ENCODE measurements around the gene C9orf50. TPM values are rescaled to one million over a fixed set of nuclear protein-coding genes. Genes with fewer than 3 reads are reported as not detected.

Gene C9orf50
- total RNA-seq, 2 experiments from 2014 or later, result not detected

DNA sequence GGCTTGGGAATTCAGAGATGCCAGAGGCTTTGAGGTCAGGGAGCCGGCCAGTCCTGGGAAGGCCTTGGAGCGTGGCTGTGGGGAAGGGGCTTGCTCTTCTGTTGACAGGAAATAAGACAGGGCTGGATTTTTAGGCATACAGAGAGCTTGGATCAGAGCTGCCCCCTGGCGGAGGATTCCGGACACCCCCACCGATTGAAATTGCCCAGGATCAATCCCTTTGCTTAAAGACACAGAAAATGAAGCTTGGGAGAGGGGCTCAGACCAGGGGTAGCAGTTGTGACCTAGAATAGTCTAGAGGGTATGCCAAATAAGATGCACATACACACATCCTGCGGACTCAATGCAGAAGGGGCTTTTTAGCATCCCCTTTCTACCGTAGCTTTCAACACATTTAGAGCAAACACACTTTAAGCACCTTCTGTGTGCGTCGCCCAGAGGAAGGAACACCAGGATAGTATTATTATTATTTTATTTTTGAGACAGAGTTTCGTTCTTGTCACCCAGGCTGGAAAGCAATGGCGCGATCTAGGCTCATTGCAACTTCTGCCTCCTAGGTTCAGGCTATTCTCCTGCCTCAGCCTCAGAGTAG is 3.4 kb upstream of the C9orf50 start:
- Mint-ChIP-seq H3K36me3 (ENCODE audit: low read depth) (peaks cover 18% of the 10 kb centered on the region), H3K4me3 (peak overlapping the region; percentile 83), H3K9me3 (no peaks in the 10 kb centered on the region), H3K4me1 (ENCODE audit: low read depth) (peaks cover 53% of the 10 kb centered on the region), H3K27ac (peak overlapping the region; percentile 94), H3K27me3 (peaks cover 23% of the 10 kb centered on the region)
- Histone ChIP-seq H3K4me1 (ENCODE audit: insufficient read depth, low read length) (peaks cover 68% of the 10 kb centered on the region), H3K9me3 (ENCODE audit: control insufficient read depth in 1 of 2, insufficient read depth in 1 of 2, low read length in 2 of 2) (peaks cover 0 to 5% of the 10 kb centered on the region in 2 experiments), H3K27ac (ENCODE audit: low read depth in 1 of 2, low read length in 2 of 2) (peak overlapping the region in 1 of 2 donors; percentile 21), H3K4me3 (ENCODE audit: low read length) (no peak overlapping the region), H3K27me3 (ENCODE audit: control insufficient read depth in 1 of 2, insufficient read depth in 2 of 2, low read length in 2 of 2) (peaks cover 22 to 25% of the 10 kb centered on the region in 2 experiments), H3K36me3 (ENCODE audit: insufficient read depth, low read length) (peaks cover 12% of the 10 kb centered on the region)
- TF ChIP-seq, protein P1, sequence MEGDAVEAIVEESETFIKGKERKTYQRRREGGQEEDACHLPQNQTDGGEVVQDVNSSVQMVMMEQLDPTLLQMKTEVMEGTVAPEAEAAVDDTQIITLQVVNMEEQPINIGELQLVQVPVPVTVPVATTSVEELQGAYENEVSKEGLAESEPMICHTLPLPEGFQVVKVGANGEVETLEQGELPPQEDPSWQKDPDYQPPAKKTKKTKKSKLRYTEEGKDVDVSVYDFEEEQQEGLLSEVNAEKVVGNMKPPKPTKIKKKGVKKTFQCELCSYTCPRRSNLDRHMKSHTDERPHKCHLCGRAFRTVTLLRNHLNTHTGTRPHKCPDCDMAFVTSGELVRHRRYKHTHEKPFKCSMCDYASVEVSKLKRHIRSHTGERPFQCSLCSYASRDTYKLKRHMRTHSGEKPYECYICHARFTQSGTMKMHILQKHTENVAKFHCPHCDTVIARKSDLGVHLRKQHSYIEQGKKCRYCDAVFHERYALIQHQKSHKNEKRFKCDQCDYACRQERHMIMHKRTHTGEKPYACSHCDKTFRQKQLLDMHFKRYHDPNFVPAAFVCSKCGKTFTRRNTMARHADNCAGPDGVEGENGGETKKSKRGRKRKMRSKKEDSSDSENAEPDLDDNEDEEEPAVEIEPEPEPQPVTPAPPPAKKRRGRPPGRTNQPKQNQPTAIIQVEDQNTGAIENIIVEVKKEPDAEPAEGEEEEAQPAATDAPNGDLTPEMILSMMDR (IDR thresholded peaks at IDR 0.05), result peak; percentile 80
- CTCF ChIA-PET, result interaction anchor here (0.7 to 4.3 kb wide), 16 partner anchors 13 to 494 kb away, joined by 3 to 38 read pairs (median 6); partner anchors contain the start of genes ASB6 and IER5L
- POLR2A ChIA-PET, result interaction anchor here (0.6 to 4.4 kb wide), 14 partner anchors 10 to 596 kb away, joined by 3 to 53 read pairs (median 6); partner anchors contain the start of genes ASB6, DOLPP1, IER5L and SH3GLB2
- intact Hi-C loops (cut with DNase I, micrococcal nuclease), result loop anchor here in 1 of 2 experiments (2.0 to 10.0 kb wide), 2 partner anchors 13 to 181 kb away; partner anchors contain the start of gene TOR1B
- DNase-seq (peak; percentile 55 to 83 (median 66)), ATAC-seq (ENCODE audit: poor library complexity) (no peak)

DNA sequence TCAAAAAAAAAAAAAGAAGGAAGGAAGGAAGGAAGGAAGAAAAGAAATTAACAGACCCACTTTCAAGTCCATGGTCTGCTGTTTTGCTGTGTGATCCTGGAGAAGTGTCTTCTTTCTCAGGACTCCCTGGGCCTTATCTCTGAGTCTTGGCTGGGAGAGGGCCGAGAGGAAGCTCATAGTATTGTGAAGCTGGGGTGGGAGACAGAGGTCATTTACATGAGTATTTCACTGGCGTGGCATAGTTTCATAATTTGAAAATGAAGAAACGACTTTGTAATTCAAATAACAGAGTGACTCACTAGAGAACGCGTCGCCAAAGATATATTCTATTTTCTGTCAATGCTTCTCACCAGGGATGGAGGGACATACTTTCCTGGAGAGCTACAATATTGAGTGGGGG is 2.4 kb upstream of the C9orf50 start:
- Mint-ChIP-seq H3K27me3 (peaks cover 31% of the 10 kb centered on the region), H3K27ac (peak overlapping the region; percentile 62), H3K36me3 (ENCODE audit: low read depth) (peaks cover 18% of the 10 kb centered on the region), H3K9me3 (no peaks in the 10 kb centered on the region), H3K4me1 (ENCODE audit: low read depth) (peaks cover 48% of the 10 kb centered on the region), H3K4me3 (peak overlapping the region; percentile 7)
- Histone ChIP-seq H3K27me3 (ENCODE audit: control insufficient read depth in 1 of 2, insufficient read depth in 2 of 2, low read length in 2 of 2) (peaks cover 25 to 26% of the 10 kb centered on the region in 2 experiments), H3K27ac (ENCODE audit: low read depth in 1 of 2, low read length in 2 of 2) (no peak overlapping the region), H3K4me1 (ENCODE audit: insufficient read depth, low read length) (peaks cover 59% of the 10 kb centered on the region), H3K36me3 (ENCODE audit: insufficient read depth, low read length) (peaks cover 9% of the 10 kb centered on the region), H3K9me3 (ENCODE audit: control insufficient read depth in 1 of 2, insufficient read depth in 1 of 2, low read length in 2 of 2) (peaks cover 0 to 5% of the 10 kb centered on the region in 2 experiments), H3K4me3 (ENCODE audit: low read length) (no peak overlapping the region)
- DNase-seq, result no peak
- TF ChIP-seq, protein P1 (IDR thresholded peaks at IDR 0.05), result no peak
- intact Hi-C loops (cut with DNase I, micrococcal nuclease), result loop anchor here in 1 of 2 experiments (10.0 kb wide), 1 partner anchor 181 kb away; the partner anchor contains the start of gene TOR1B
- POLR2A ChIA-PET, result interaction anchor here (0.6 to 4.4 kb wide), 5 partner anchors 16 to 493 kb away, joined by 3 to 40 read pairs (median 4); partner anchors contain the start of genes ASB6 and IER5L
- ATAC-seq (ENCODE audit: poor library complexity), result no peak
- CTCF ChIA-PET, result interaction anchor here (1.6 to 4.3 kb wide), 5 partner anchors 12 to 492 kb away, joined by 8 to 38 read pairs (median 13); no protein-coding TSS in a partner anchor

DNA sequence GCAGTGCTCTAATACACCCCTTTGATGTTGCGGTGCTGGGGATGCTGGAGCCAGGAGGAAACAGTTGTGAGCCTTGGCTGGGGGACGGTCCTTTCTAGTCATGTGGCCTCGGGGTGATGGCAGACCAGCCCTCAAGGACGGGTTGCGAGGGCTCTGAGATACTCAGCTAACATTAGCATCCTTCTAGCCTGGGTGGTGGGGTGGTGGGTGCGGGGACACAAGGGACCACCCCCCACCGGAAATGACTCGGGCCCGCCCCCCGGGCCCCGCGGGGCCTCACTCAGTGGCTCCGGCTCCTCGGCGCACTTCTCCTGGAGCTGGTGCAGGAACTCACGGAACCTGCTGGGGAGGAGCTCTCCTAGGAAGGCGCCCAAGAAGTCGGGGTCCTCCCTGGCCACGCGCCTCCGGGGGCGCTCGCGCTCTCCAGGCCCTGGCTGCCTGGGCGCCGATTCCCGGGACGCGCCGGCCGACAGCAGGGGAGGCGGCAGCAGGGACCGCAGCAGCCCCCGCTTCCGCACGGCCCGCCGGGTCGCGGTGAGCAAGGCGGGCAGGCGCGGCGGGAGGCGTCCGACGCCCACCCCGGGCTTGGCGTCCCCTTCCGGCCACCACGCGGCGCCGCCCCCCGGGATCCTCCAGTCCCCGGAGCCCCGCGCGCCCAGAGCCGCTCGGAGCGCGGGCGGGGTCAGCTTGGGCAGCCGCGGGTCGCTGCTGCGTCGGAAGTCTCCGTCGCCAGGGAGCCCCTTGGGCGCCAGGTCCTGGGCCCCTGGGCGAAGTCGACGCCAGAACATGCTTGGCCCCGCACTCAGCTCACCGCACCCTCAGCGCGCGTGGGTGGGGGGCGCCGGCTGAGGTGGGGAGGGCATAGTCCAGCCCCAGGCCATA is 873 bp downstream of the C9orf50 start:
- TF ChIP-seq, protein P1 (IDR thresholded peaks at IDR 0.05), result no peak
- Histone ChIP-seq H3K4me1 (ENCODE audit: insufficient read depth, low read length) (peaks cover 28% of the 10 kb centered on the region), H3K4me3 (ENCODE audit: low read length) (no peak overlapping the region), H3K27me3 (ENCODE audit: control insufficient read depth in 1 of 2, insufficient read depth in 2 of 2, low read length in 2 of 2) (peaks cover 25 to 26% of the 10 kb centered on the region in 2 experiments), H3K36me3 (ENCODE audit: insufficient read depth, low read length) (no peaks in the 10 kb centered on the region), H3K27ac (ENCODE audit: low read depth in 1 of 2, low read length in 2 of 2) (no peak overlapping the region), H3K9me3 (ENCODE audit: control insufficient read depth in 1 of 2, insufficient read depth in 1 of 2, low read length in 2 of 2) (peaks cover 0 to 5% of the 10 kb centered on the region in 2 experiments)
- POLR2A ChIA-PET, result interaction anchor here (0.9 kb wide), 1 partner anchor 481 kb away, joined by 3 read pairs; no protein-coding TSS in a partner anchor
- Mint-ChIP-seq H3K36me3 (ENCODE audit: low read depth) (peaks cover 2% of the 10 kb centered on the region), H3K27ac (no peak overlapping the region), H3K4me3 (no peak overlapping the region), H3K27me3 (peaks cover 33% of the 10 kb centered on the region), H3K9me3 (no peaks in the 10 kb centered on the region), H3K4me1 (ENCODE audit: low read depth) (peaks cover 26% of the 10 kb centered on the region)
- intact Hi-C loops (cut with DNase I, micrococcal nuclease), result loop anchor here in 1 of 2 experiments (10.0 kb wide), 2 partner anchors 185 to 235 kb away; partner anchors contain the start of gene TOR1B
- DNase-seq (peak in 3 of 14 experiments; percentile 22 to 47 (median 45)), ATAC-seq (ENCODE audit: poor library complexity) (no peak)
- CTCF ChIA-PET, result interaction anchor here (0.9 kb wide), 1 partner anchor 9 kb away, joined by 8 read pairs; no protein-coding TSS in a partner anchor
